Skin of body (tissue), 2 donors: ENCODE results near the gene KCNRG. TPM values are rescaled to one million over a fixed set of nuclear protein-coding genes. Genes with fewer than 3 reads are reported as not detected.
A peak's percentile ranks its signal among the peaks of the same experiment; 100 is the strongest.

Experiments used
- small RNA-seq: library from RNA; depleted of rRNA; stranded (forward); fragments of <200 nt; gene quantifications from one replicate; pipeline ENCODE3, GENCODE V24; 2014; ENCODE audit warnings: low replicate concordance
- total RNA-seq: library from RNA; depleted of rRNA; stranded (reverse); fragments of >200 nt; gene quantifications from one replicate; pipeline ENCODE4 v1.2.3, GENCODE V29; 2014

The KCNRG gene
- total RNA-seq, 1 donor from 2014 or later: 4.5 TPM

Small RNA genes lying within 50 kb of the gene (small RNA-seq; reads per million reads assigned to genes)
- gene MIR16-1: 2.7 reads per million, percentile 88 among the genes with 10 or more reads in this experiment
- gene MIR3613: 2.5 reads per million, percentile 87 among the genes with 10 or more reads in this experiment
- gene RF02105: not detected
- not detected for gene RF02106
- gene RF02107: not detected
- gene RF02108: not detected

Other genes starting within 250 kb of the KCNRG start
- 28.3 TPM for gene KPNA3, start 222.8 kb upstream of the KCNRG start, total RNA-seq
- 4.5 TPM for gene SPRYD7, start 79.1 kb upstream of the KCNRG start, total RNA-seq
- 27.5 TPM for gene TRIM13, start 18.4 kb upstream of the KCNRG start, total RNA-seq